ENCODE results near the gene GDF7.

GDF7 gene

GRCh38 chr2:20629581-20630171 is 37.3 kb upstream of the GDF7 start:
- no peak for DNase-seq

DNA sequence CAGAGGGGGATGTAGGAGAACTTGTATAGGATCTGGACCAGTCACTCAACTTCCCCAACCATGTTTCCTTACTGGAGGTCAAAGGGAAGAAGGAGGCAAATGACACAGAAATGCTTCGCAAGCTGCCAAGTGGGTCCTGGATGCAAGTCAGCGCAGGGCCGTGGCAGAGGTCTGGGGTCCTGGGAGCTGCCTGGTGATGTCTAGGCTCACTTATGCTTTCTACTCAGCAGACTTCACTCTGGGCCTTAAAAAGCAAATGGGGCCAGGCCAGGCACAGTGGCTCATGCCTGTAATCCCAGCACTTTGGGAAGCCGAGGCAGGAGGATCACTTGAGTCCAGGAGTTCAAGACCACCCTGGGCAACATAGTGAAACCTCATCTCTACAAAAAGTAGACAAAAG is 36.0 kb upstream of the GDF7 start:
- no peak for DNase-seq

DNA sequence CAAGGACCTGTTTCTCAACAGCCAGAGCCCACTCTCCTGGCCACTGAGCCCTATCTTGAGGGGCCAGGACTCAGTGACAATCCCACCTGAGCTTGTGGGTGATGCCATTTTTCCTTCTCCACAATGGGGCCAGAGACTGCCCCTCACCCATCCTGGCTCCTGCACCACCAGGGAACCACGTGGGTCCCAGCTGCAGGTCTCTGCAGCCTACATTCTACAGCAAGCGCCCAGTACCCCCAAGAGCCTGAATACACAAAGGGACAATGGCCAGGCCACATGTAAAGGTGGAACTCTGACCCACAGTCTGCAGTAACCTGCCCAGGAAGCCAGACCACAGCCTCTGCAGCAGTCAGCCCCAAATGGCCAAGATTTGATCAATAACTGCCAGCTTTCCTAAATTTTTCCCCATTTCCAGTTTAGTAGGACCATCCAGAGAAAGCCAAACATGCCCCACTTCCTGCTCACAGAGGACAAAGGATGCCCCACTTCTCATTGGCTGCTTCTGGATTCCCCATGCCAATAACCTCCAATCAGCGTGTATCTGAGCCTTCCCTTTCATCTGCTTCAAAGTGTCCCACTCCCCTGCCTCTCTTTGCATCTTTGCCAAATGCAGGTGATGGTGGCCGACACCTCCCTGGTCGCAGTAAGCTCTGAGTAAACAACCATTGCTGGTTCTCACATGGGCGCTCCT is 35.2 kb upstream of the GDF7 start:
- no peak for DNase-seq

GRCh38 chr2:20632446-20632990 is 34.4 kb upstream of the GDF7 start:
- no peak for DNase-seq

DNA sequence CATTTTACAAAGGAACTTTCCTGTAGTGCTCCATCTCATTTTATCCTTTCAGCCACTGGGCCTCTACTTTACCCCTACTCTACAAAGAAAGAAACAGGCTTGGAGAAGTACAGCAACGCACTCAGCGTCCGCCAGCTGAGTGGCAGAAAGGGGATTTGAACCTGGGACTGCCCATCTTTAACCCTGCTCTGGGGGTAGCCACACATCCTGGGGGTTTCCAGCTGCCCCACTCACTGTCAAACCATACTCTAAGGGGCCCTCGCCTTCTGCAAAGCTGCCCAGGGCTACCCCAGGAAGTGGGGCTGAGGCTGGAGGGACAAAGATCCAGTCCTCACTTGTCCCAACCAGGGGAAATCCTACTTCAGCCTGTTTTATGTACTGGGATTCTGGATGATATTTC is 33.9 kb upstream of the GDF7 start:
- no peak for DNase-seq

DNA sequence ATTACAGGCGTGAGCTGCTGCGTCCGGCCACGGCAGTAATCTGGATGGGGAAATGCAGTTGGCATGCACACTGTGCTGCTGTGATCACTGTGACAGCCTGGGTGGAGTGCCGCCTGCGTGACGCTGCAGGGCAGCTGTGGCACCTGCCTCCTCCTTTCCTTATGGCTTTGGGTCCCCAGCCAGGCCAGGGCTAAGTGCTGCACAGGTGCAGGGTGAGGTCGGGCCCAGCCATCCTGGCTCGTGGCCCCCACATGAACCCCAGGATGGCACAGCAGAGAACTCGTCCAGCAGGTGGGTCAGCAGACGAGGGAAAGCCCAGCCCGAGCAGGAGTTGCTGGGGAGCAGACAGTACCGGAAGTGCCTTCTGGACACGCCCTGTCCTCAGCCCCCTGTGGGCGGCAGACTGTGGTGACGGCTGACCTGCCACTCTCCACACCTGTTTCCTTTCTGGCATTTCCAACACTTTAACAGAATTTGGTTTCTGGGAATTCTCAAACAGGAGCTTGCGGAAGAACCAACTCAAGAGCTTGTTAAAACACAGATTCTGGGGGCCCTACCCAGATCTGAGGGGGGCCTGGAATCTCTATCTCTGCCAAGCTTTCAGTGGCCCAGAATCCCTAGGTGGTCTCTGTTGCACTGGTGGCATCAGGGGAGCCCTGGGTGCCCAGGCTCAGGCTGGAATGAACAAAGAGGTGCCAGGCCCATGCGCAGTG is 33.0 kb upstream of the GDF7 start:
- DNase-seq, result no peak

DNA sequence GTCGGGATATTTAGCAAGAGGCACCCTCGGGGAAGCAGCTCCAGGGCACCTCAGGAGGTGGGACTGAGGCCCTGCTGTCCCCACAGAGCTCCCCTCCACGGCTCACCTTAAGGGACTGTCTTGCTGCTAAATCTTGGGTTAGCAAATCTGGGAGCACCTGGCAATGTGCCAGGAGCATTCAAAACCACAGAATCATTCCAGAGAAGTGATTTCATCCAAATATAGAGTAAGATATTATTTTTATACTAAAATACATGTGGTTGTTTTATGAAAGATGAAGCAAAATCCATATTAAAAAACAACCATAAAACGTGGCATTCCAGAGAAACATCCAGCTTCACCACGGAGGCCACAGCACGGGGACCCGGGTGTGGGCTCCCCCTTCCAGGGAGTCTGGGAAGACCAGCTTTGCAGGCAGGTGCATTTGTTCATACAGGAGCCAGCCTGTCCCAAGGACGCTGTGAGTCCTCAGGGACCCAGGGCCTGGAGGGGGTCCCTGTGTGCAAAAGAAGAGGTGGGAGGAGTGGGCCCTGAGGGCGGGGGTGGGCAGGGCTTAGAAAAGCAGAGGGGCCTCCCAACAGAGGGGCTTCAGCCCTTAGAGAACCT is 32.3 kb upstream of the GDF7 start:
- no peak for DNase-seq

DNA sequence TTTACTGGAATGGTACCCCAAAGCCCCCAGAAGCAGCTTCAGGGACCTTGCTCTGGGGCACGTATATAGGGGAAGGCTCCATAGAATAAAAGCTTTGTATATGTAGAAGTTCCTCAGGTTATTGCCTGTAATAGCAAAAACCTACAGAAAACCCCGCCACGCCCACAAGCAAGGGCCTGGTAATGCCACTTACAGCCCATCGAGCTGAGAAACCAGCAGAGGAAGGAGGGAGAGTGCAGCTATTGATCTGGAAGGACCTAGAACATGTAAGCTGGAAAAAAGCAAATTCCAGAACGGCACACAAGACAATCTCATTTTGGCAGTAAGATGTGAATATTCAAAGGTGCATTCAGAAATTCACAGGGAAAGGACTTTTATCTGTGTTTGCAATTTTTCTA is 31.8 kb upstream of the GDF7 start:
- DNase-seq, result no peak

- peak; percentile 52 for DNase-seq
These were observed 31.0 kb upstream of the GDF7 start for GRCh38 chr2:20635675-20636584.

DNA sequence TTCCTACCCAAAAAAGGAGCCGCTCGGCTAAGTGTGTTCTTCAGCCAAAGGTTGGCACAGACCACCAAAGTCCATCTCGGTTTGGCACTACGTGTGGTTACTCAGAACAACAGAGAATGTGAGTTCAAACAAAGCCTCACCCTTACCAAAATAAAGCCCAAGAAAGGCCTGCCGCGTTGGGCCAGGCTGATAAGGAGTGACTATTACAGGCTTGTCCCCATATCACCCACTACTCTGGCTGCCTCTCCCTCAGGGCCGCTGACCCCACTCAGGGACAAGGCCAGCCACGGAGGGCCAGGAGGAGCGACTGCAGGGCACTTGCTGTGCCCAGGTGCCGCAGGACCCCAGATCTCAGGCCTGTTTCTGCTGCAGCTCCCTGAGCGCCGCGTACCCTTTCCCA is 29.8 kb upstream of the GDF7 start:
- DNase-seq, result no peak

GRCh38 chr2:20638014-20638413 is 28.9 kb upstream of the GDF7 start:
- no peak for DNase-seq

DNA sequence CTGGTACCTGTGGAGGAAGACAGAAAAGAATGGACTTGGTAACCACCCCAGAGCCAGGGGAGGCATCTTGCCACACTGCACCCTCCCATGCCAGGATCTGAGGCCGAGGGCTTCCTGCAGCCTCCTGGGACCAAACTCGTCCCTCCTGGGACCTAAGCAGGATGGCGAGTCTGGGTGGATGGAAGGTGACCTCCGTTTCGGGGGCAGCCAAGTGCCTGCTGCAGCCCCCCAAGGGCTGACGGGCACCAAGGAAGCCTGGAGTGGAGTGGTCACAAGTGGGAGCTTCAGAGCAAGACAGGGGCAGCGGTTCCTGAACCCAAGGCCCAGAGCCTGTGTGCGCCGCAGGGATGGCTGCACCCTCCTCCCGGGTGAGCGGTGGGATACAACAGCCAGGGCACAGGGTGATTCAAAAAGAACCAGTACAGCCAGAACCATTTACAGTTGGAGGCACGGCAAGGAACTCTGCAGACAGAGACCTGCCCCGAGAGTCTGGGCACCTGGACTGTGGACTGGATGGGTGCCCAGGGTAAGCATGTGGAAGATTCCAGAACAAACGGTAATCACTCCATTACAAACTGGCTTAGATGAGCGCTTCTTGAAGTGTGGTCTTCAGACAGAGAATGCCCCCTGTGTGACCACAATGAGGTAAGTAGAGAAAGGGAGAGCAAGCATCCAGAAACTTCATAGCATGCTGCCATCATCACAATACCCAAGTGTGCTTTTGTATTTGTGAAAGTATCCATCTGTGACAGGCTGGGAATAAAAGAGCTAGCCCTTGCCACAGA is 28.1 kb upstream of the GDF7 start:
- DNase-seq, result no peak

GRCh38 chr2:20640411-20641122 is 26.4 kb upstream of the GDF7 start:
- no peak for DNase-seq

DNA sequence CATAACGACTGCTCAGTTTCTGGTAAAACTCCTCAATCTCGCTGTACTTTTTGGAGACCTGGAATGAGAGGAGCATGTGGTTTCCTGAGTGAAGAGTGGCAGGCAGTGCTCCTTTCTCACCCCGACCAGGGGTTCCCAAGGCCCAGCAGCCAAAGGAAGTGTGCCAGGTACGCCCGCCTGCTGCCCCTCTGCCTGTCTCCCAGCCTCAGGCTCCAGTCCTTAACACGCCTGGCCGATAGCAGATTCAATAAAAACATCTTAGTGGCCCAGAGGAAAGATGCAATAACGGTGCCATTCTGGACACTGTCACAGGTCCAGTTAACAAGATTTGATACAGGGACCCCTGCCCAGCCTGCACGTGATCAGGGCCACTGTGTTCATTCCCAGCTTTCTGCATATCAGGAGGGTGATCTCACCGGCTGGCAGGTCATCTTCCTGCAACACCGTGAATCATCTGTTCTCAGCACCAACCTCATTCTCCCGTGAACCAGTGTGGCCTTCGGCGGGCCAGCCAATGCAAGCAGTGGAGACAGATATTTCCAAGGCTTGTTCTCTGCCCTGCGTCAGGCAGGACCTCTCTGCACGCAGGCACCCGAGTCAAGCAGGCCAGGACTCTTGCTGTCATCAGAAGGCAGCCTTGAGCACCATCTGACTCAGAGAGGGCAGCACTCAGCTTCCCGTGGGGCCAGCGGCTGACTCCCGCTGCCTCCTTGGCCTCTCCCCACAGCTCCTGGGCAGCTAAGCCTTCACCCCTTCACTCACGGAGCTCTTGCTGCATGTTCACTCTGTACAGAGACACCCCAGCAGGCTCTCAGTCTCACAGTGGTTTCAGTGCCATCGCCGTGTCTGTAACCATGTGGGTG is 25.6 kb upstream of the GDF7 start:
- DNase-seq, result no peak

GRCh38 chr2:20642055-20642971 is 24.6 kb upstream of the GDF7 start:
- DNase-seq, result peak; percentile 74

DNA sequence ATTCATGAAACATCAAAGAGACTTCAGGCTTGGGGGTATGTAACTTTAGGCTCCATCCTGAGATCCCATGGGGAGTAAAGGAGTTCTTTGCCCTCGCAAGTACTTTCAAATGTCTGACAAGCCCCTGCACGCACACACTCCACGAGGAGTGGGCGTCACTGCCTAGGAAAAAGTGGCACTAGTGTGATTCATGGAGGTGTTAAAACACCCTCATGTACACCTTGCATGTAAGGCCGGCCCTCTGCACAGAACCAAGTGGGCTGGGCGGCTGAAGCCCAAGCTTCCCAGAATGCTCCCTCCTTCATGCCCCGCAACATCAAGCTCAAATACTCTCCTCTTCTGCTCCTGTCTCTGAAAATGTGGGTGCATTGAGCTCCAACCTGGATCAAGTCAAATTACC is 23.9 kb upstream of the GDF7 start:
- no peak for DNase-seq

- DNase-seq, result no peak
These were observed 23.1 kb upstream of the GDF7 start for GRCh38 chr2:20643826-20644225.

- no peak for DNase-seq
These were observed 21.6 kb upstream of the GDF7 start for GRCh38 chr2:20645301-20645701.

DNA sequence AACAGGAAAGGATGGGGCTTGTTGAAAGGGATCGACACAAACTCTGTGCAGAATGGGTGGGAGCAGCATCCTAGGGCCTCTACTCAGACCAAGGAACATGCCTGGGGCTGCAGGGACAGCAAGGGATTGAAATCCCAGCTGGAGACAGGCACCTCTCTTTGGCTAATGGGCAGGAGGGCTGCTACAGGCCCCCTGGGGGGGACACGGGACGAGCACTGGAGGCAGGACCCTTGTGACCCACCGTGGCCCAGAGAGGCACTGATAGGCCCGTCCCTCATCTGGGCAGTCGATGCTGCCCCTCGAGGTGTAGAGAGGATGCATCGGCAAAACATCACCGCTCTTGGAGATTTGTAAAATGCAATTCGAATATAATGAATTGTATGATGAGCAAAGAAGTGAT is 21.2 kb upstream of the GDF7 start:
- no peak for DNase-seq

All from stimulated activated CD4-positive, alpha-beta T cell treated with anti-CD3 and anti-CD28 coated beads, Interleukin-1b, Interleukin-23, amount 100 ng/mL, for 48 hours (primary cell).